ENCODE measurements around the gene KIAA1958.

DNA sequence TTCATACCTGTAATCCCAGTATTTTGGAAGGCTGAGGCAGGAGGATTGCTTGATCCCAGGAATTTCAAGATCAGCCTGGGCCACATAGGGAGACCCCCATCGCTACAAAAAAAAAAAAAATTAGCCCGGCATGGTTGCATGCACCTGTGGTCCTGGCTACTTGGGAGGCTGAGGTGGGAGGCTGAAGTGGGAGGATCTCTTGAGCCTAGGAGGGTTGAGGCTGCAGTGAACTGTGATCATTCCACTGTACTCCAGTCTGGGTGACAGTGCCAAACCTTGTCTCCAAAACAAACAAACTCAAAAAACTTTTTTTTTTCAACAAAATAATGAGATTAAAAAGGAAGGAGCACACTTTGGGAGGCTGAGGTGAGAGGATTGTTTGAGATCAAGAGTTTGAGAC lies 14.2 kb downstream of the KIAA1958 start:
- TF ChIP-seq, protein P1, sequence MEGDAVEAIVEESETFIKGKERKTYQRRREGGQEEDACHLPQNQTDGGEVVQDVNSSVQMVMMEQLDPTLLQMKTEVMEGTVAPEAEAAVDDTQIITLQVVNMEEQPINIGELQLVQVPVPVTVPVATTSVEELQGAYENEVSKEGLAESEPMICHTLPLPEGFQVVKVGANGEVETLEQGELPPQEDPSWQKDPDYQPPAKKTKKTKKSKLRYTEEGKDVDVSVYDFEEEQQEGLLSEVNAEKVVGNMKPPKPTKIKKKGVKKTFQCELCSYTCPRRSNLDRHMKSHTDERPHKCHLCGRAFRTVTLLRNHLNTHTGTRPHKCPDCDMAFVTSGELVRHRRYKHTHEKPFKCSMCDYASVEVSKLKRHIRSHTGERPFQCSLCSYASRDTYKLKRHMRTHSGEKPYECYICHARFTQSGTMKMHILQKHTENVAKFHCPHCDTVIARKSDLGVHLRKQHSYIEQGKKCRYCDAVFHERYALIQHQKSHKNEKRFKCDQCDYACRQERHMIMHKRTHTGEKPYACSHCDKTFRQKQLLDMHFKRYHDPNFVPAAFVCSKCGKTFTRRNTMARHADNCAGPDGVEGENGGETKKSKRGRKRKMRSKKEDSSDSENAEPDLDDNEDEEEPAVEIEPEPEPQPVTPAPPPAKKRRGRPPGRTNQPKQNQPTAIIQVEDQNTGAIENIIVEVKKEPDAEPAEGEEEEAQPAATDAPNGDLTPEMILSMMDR (IDR thresholded peaks at IDR 0.05), result no peak
- TF ChIP-seq EZH2 (IDR thresholded peaks at IDR 0.05; ENCODE audit: borderline replicate concordance, insufficient read depth, low read depth, low read length, poor library complexity, severe bottlenecking), result no peak
